SK-N-MC (cell line): ENCODE results near the gene IFT43.

Source experiments
- EZH2 ChIP-seq: fragments of 200-600 bp; sonication (generic); IDR thresholded peaks from one replicate; pipeline ENCODE4 v1.6.1; 2017; ENCODE audit warnings: antibody characterized with exemption
- POLR2AphosphoS5 ChIP-seq: IDR thresholded peaks from 2 replicates; pipeline ENCODE4 v1.6.1; 2012; ENCODE audit warnings: mild to moderate bottlenecking, low read depth, low read length, borderline replicate concordance

DNA sequence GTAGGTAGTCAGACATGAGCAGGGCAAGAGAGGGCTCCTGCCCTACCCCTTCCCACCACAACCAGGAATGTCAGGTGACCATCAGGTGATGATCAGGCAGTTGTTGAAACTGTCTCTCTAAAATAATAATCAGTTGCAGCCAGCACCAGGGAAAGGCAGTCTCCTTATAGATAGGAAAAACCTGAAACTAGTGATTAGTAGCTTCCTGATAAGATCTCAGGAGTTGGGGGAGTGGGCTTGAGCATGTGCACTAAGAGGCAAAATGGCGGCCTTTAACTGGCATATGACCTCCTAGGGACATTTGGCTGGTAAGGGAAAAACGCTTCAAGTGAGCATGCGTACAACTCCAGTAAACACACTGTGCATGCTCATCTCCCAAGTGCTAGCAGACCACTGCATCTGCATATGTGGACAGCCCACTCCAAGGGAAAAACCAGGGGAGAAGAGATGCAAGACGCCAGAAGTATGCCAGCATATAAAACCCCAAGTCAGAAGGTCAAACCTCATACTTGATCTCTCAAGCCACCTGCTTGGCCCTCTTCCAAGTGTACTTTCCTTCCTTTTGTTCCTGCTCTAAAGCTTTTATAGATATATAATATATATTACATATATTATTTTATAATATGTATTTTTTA, 40.8 kb upstream of the IFT43 start:
- TF ChIP-seq EZH2, result no peak
- TF ChIP-seq POLR2AphosphoS5, result no peak
